Activated B cell treated with CpG ODN at 0.5 μM for 24 hours (primary cell): ENCODE results near the gene SLC39A1. TPM values are rescaled to one million over a fixed set of nuclear protein-coding genes. Genes with fewer than 3 reads are reported as not detected.

Experiments
- ATAC-seq: fragments of 200-7000 bp; cut with Tn5 transposase; one replicate; pipeline ENCODE4 v1.10.0; 2021; ENCODE audit warnings: low read depth, mild to moderate bottlenecking, moderate library complexity
- CTCF ChIA-PET: fragments of 350-600 bp; sonication (Branson Sonifier 250); formaldehyde crosslinking; loops from one replicate; lab custom pipeline; 2021; ENCODE audit warnings: antibody characterized with exemption; lab: Charles Lee
- POLR2A ChIA-PET: fragments of 350-600 bp; sonication (Branson Sonifier 250); formaldehyde crosslinking; loops from one replicate; lab custom pipeline; 2021; ENCODE audit warnings: antibody characterized with exemption; lab: Charles Lee
- DNase-seq: peaks from one replicate; pipeline ENCODE4 v3.0.0; 2022
- H3K27ac Mint-ChIP-seq: one replicate; pipeline ENCODE4 v1.8.0; 2020; ENCODE audit warnings: mixed read lengths
- H3K27me3 Mint-ChIP-seq: one replicate; pipeline ENCODE4 v1.8.0; 2021; ENCODE audit warnings: mixed read lengths
- H3K36me3 Mint-ChIP-seq: one replicate; pipeline ENCODE4 v1.8.0; 2021; ENCODE audit warnings: low read depth, mixed read lengths
- H3K4me1 Mint-ChIP-seq: one replicate; pipeline ENCODE4 v1.8.0; 2021; ENCODE audit warnings: mixed read lengths
- H3K4me3 Mint-ChIP-seq: one replicate; pipeline ENCODE4 v1.8.0; 2020; ENCODE audit warnings: mild to moderate bottlenecking, mixed read lengths
- H3K9me3 Mint-ChIP-seq: one replicate; pipeline ENCODE4 v1.8.0; 2020; ENCODE audit warnings: mixed read lengths
- CTCF ChIP-seq: fragments of 200-600 bp; IDR thresholded peaks from one replicate; pipeline ENCODE4 v1.8.0; 2022; ENCODE audit warnings: antibody characterized with exemption, mild to moderate bottlenecking
- intact Hi-C: fragments of 100-400 bp; cut with micrococcal nuclease; formaldehyde crosslinking; loops from one replicate; pipeline ENCODE4 v1.15.1; 2024
- total RNA-seq: library from RNA; stranded (reverse); gene quantifications from 2 replicates; pipeline ENCODE4 v1.2.3, GENCODE V29; 2022

Gene SLC39A1
- total RNA-seq, 1 donor from 2014 or later, result 56.3 TPM

GRCh38 chr1:153957744-153958110 is 5.6 kb downstream of the SLC39A1 start:
- Mint-ChIP-seq H3K27ac (peak overlapping the region; percentile 96), H3K4me3 (peak overlapping the region; percentile 96), H3K4me1 (peaks cover 75% of the 10 kb centered on the region), H3K36me3 (peaks cover 78% of the 10 kb centered on the region), H3K9me3 (no peaks in the 10 kb centered on the region), H3K27me3 (no peaks in the 10 kb centered on the region)
- DNase-seq, result peak; percentile 61
- TF ChIP-seq CTCF, result no peak
- peak; percentile 32 for ATAC-seq
- CTCF ChIA-PET, result interaction anchor here (1.8 to 2.9 kb wide), 3 partner anchors 9 to 136 kb away, joined by 6 to 14 read pairs (median 8); partner anchors contain the start of genes CREB3L4 and RAB13
- intact Hi-C loops, result loop anchor here (1.0 to 2.0 kb wide), 8 partner anchors 10 to 315 kb away; partner anchors contain the start of genes CREB3L4, DENND4B, HAX1 and JTB
- POLR2A ChIA-PET, result interaction anchor here (0.6 to 8.3 kb wide), 14 partner anchors 9 to 324 kb away, joined by 3 to 234 read pairs (median 10); partner anchors contain the start of genes CHTOP, CREB3L4, DENND4B and GATAD2B

DNA sequence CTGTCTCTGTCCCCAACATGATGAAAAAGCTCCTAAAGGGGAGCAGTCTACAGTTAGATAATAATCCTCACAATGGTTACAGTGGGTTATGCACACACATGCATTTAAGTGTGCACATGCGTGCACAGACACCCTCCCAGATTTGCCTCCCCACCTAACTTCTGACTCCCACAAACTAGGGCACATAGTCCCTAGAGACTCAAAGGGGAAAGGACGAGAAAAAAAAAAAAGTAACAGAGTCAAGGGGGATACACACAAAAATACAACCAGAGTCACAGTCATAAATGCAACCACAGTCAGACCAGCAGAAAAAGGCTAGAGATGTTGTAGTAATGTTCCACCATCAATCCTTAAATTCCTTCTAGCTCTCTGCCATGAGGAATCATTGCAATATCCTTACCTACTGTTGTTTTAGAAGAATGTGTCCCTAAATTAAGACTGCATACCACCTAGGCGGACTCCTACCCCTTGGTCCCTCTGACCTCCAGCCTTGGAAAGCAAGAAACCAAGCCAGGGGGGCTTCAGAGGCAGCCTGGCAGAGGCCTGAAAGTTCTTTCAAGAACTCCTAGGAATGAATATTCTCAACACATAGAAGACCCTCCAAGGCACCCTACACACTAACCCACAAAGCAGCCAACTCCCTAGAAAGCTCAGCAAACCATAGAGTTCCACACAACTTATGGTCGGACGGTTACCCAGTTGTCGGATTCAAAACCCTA is 6.2 kb downstream of the SLC39A1 start:
- peak overlapping the region; percentile 96 for H3K4me3 Mint-ChIP-seq
- DNase-seq (no peak), ATAC-seq (no peak)
- peaks cover 70% of the 10 kb centered on the region for H3K4me1 Mint-ChIP-seq
- ChIA-PET POLR2A (interaction anchor here (0.6 to 8.3 kb wide), 15 partner anchors 8 to 293 kb away, joined by 3 to 234 read pairs (median 7); partner anchors contain the start of genes CREB3L4, DENND4B, GATAD2B and JTB), CTCF (interaction anchor here (1.5 to 2.9 kb wide), 4 partner anchors 10 to 136 kb away, joined by 3 to 14 read pairs (median 7); partner anchors contain the start of genes CREB3L4 and RAB13)
- no peaks in the 10 kb centered on the region for H3K9me3 Mint-ChIP-seq
- peak overlapping the region; percentile 96 for H3K27ac Mint-ChIP-seq
- H3K36me3 Mint-ChIP-seq, result peaks cover 80% of the 10 kb centered on the region
- intact Hi-C loops, result no loop called here
- H3K27me3 Mint-ChIP-seq, result no peaks in the 10 kb centered on the region
- no peak for TF ChIP-seq CTCF

GRCh38 chr1:153954826-153955225 is 8.5 kb downstream of the SLC39A1 start:
- ATAC-seq (no peak), DNase-seq (no peak)
- H3K36me3 Mint-ChIP-seq, result peaks cover 80% of the 10 kb centered on the region
- intact Hi-C loops, result no loop called here
- no peak overlapping the region for H3K4me3 Mint-ChIP-seq
- no peak overlapping the region for H3K27ac Mint-ChIP-seq
- TF ChIP-seq CTCF, result no peak
- ChIA-PET POLR2A (interaction anchor here (1.5 to 8.3 kb wide), 4 partner anchors 9 to 27 kb away, joined by 4 to 234 read pairs (median 66); partner anchors contain the start of genes CREB3L4, DENND4B and SLC39A1), CTCF (no interaction called here)
- H3K9me3 Mint-ChIP-seq, result no peaks in the 10 kb centered on the region
- peaks cover 70% of the 10 kb centered on the region for H3K4me1 Mint-ChIP-seq
- no peaks in the 10 kb centered on the region for H3K27me3 Mint-ChIP-seq

DNA sequence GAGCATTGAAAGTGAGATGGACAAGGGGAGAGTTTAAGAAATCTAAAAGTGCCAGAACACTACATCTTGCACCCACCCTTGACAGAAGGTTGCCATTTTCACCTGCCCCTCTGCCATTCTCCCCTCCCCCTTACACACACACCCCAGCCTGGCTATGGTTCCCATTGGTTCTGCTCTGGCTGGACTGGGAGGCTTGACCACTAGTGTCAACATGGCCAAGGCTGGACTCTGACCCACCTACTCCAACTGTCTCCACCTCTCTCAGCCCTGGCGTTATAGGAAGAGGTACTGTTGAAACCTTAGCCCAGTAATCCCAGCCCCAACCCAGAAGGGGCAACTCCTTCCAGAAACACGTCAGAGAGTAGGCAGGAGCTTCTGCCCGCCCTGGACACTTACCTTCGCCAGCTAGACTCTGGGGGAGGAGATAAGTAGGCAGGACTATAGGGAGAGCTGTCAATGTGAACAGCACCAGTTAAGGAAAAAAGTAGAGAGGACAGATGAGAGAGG is 9.4 kb downstream of the SLC39A1 start:
- H3K27ac Mint-ChIP-seq, result no peak overlapping the region
- intact Hi-C loops, result no loop called here
- ChIA-PET POLR2A (interaction anchor here (0.8 to 8.3 kb wide), 6 partner anchors 8 to 65 kb away, joined by 4 to 234 read pairs (median 8); partner anchors contain the start of genes CREB3L4, DENND4B, JTB and SLC39A1), CTCF (interaction anchor here (0.9 kb wide), 1 partner anchor 14 kb away, joined by 3 read pairs; the partner anchor contains the start of gene CREB3L4)
- ATAC-seq (no peak), DNase-seq (no peak)
- H3K4me3 Mint-ChIP-seq, result no peak overlapping the region
- H3K36me3 Mint-ChIP-seq, result peaks cover 81% of the 10 kb centered on the region
- peaks cover 71% of the 10 kb centered on the region for H3K4me1 Mint-ChIP-seq
- H3K9me3 Mint-ChIP-seq, result no peaks in the 10 kb centered on the region
- no peaks in the 10 kb centered on the region for H3K27me3 Mint-ChIP-seq
- no peak for TF ChIP-seq CTCF

- ATAC-seq (no peak), DNase-seq (no peak)
- no peak overlapping the region for H3K27ac Mint-ChIP-seq
- no peaks in the 10 kb centered on the region for H3K9me3 Mint-ChIP-seq
- TF ChIP-seq CTCF, result no peak
- CTCF ChIA-PET, result no interaction called here
- intact Hi-C loops, result no loop called here
- H3K4me3 Mint-ChIP-seq, result no peak overlapping the region
- POLR2A ChIA-PET, result no interaction called here
- H3K27me3 Mint-ChIP-seq, result no peaks in the 10 kb centered on the region
- peaks cover 82% of the 10 kb centered on the region for H3K36me3 Mint-ChIP-seq
- H3K4me1 Mint-ChIP-seq, result peaks cover 76% of the 10 kb centered on the region
Measured at GRCh38 chr1:153951801-153952200, 11.5 kb downstream of the SLC39A1 start.
